GM12865 (cell line): Measurements from ENCODE around the gene EPAS1.

Experiments
- DNase-seq: peaks from one replicate; pipeline ENCODE4 v3.0.0; 2010; ENCODE audit warnings: low read depth
- H3K4me3 ChIP-seq: 2 replicates; pipeline ENCODE4 v1.5.1; 2011; ENCODE audit warnings: mild to moderate bottlenecking, low read depth, low read length, control low read depth
- TF ChIP-seq, protein P1 (sequence below): IDR thresholded peaks from 2 replicates; pipeline ENCODE4 v1.5.1; 2011; ENCODE audit warnings: low read length, control low read depth, low read depth, inconsistent platforms; ENCODE audit not compliant: insufficient read depth; ENCODE audit errors: missing control alignments

Gene EPAS1

DNA sequence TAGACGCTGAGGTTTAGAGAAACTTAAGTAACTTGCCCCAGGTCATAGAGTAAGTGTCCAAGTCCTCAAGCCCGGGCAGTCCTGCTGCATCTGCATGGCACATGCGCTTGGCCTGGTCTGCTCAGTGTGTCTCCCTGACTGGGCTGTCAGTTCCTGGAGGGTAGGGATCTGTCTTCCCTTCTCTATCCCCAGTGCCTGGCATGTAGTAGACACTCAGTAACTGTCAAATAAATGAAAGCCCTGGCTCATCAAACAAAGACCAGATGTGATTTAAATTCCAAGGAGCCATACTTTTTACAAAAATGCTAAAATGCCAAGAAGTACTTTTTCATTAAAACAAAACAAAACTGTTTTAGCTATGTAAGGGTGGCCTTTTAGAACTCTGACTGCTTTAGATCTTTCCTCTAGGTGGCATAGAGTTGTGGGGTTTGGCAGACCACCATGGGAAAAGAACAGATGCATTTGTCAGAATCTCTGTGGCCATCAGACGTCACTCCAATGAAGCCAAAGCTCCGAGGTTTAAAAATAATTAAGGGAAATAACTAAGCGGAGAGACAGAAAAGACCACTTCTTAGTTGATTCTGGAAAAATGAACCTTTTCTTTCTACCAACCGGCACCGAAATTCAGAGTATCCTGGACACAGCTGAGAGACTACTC, 34.0 kb downstream of the EPAS1 start:
- TF ChIP-seq, protein P1, sequence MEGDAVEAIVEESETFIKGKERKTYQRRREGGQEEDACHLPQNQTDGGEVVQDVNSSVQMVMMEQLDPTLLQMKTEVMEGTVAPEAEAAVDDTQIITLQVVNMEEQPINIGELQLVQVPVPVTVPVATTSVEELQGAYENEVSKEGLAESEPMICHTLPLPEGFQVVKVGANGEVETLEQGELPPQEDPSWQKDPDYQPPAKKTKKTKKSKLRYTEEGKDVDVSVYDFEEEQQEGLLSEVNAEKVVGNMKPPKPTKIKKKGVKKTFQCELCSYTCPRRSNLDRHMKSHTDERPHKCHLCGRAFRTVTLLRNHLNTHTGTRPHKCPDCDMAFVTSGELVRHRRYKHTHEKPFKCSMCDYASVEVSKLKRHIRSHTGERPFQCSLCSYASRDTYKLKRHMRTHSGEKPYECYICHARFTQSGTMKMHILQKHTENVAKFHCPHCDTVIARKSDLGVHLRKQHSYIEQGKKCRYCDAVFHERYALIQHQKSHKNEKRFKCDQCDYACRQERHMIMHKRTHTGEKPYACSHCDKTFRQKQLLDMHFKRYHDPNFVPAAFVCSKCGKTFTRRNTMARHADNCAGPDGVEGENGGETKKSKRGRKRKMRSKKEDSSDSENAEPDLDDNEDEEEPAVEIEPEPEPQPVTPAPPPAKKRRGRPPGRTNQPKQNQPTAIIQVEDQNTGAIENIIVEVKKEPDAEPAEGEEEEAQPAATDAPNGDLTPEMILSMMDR = no peak
- no peak for DNase-seq
- no peak overlapping the region for H3K4me3 ChIP-seq

DNA sequence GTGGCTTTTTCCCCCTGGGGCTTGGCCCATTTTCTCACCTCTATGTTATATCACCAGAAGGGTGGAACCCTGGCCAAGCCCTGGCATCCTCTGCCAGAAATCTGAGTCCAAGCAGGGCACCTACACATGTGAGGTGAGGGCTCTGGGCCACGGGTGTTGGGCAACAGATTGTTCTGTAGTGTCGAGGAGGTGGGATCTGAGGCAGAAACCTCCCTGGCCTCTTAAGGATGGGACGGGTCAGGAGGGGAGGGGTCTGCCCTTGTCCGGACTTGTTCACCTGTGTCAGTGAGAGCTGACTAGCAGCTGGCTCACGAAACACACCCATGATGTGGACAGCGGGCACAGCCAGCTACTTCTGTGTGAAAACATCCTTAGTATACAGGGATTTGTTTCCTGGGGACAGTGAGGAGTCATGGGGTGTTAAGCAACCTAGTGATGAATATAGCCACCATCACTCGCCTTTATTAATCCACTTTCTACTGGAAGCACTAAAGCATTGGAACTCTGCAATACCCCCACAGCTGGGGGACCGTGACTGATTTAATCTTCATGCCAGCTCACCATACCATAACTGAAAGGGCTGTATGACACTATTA, 35.6 kb downstream of the EPAS1 start:
- DNase-seq = no peak
- no peak overlapping the region for H3K4me3 ChIP-seq
- TF ChIP-seq, protein P1 = no peak

DNA sequence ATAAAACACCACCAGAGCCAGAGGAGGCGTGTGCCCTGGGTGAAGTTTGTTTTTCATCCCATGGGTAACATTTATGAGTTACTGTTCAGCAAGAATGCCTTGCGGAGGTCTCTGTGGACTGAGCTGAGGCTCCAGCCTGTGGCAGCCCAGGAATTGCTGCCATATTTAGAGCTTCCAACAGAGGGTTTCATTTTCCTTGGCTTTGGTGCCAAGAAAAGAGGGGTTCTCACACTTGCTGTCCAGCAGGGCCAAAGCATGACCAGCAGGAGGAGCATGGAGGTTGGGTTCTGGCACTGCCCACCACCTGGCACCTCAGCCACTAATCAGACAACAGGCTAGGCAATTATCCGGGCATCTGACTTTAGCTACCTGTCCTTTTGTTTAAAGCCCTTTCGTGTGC, 36.7 kb downstream of the EPAS1 start:
- DNase-seq = no peak
- H3K4me3 ChIP-seq = no peak overlapping the region
- TF ChIP-seq, protein P1 = peak; percentile 1

DNA sequence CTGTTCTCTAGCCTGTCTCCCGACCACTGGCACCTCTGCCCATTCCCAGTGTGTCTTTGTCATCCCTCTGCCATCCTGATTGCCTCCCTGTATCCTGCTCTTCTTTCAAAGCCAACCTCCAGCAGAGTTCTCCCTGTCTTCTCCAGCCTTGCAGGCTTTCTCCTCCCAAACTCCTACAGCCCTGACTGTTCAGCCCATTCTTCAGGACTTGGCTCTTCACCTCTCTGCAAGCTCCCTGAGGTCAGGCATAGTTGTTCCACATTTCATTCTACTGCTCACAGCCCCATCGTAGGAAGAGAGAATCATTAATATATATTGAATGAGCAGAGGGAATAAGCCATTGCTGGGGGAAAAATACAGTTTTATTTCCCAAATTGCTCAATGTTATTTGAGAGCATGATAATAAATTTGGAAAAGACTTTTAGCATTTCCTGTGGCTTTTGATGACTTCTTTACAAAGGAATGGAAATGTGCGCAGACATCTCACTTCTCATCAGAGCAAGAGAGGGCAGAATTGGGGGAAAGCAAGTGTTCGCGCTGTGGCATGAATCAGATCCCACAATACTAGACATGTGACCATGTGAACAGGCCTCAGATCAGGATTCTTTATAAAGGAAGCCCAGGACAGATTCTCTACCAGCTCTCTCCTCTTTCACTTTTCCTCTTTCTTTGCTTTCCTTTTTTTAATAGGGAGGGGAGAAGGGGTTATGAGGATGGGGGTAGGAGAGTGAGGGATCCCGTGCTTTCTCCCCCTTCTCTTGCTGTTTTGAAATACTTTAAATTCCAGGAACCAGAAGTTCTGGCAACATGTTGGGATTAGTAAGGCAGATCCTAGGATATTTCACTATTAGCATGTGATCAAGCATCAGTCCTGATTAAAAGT, 37.4 kb downstream of the EPAS1 start:
- TF ChIP-seq, protein P1 = no peak
- no peak for DNase-seq

DNA sequence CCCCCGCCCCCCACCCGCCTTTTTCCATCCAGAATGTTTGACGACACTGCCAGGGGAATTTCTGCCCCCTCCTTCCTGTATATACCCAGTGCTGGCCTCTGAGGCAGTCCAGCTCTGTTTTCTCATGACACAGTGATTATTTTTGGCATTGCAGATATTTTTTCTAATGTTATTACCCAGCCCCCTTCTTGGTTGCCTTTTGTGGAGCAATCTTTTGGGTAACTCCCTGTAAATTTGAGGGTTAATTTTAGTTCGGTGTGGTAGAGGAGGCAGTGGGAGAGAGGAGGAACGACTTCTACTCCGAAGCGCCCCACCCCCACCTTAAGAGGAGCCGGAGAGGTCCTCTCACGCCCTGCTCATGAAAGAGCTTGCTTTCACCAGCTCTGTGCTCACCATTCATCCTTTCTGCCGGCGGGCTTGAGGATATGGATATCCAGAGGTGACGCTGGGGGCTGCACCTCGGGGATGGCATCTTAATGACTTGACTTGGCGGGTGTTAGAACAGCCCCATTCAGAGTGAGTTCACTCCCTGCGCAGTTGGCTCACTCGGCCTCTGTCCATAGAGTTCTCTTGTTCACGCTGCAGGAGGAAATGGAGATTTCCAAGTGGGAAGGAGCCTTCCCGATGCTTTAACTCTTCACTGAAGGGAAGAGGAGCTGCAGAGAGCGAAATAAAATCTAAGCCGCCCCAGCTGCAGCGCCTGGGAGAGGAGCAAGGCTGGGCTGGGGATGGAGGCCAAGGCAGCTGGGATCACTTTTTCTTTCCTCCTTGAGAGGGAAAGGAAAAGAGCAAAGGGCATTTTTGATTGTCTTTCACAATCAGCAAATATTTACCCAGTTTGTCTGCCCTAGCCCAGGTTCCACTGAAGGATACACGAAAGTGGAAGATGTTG, 38.4 kb downstream of the EPAS1 start:
- no peak overlapping the region for H3K4me3 ChIP-seq
- TF ChIP-seq, protein P1 = no peak
- DNase-seq = no peak

More for the DNA sequence above, 37.4 kb downstream of the EPAS1 start:
- no peak overlapping the region for H3K4me3 ChIP-seq

DNA sequence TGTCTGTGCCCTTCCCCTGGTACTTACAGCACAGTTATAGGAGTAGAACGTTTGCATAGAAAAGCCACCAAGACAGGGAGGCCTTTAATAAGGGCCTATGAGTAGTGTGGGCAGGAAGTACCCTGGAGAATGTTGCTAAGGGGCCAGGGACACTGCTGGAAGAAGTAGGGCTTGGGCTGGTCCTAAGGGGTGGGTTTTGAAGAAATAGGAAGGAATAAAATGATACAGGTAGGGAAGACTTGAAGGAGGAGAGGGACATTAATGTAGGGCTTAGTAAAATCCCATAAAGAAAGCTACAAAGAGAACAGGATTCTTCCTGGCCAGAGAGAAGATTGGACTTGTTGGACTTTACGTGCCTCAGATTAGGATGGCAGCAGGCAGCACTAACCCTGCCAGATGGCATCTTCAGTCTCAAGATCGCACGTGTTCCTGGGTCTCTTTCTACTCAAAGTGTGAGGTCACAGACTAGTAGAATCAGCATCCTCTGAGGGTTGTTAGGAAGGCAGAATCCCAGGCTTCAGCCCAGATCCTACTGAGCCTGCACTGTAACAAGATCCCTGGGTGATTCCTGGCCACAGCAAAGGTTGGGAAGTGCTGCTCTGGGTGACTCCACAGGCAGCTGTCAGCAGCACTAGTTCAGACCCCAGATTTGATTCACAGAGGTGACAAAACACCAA, 39.2 kb downstream of the EPAS1 start:
- no peak for DNase-seq
- TF ChIP-seq, protein P1 = no peak
- no peak overlapping the region for H3K4me3 ChIP-seq
